Neural progenitor cell (in vitro differentiated cells): Measurements from ENCODE around the gene RAB5B. TPM values are rescaled to one million over a fixed set of nuclear protein-coding genes. Genes with fewer than 3 reads are reported as not detected.
"Not testable (repeated sequence)": the region's sequence is repeated elsewhere in the genome, so short reads cannot be mapped to it uniquely, and the experiment has no call there.

ENCODE experiments used
- DNase-seq: peaks from one replicate; pipeline ENCODE4 v3.0.0-alpha.2; 2016; ENCODE audit warnings: low spot score
- H2AFZ ChIP-seq: fragments of 200-600 bp; sonication (generic); replicated peaks from 2 replicates; pipeline ENCODE4 v1.6.1; 2016; ENCODE audit warnings: antibody characterized with exemption
- H3F3A ChIP-seq: fragments of 200-600 bp; sonication (generic); 2 replicates; pipeline ENCODE4 v1.6.1; 2016; ENCODE audit warnings: antibody characterized with exemption, low read depth
- H3K27ac ChIP-seq: fragments of 200-600 bp; sonication (generic); 2 replicates; pipeline ENCODE4 v1.5.1; 2016; ENCODE audit warnings: mild to moderate bottlenecking
- H3K27me3 ChIP-seq: fragments of 200-600 bp; sonication (generic); 2 replicates; pipeline ENCODE4 v1.6.1; 2016; ENCODE audit warnings: mild to moderate bottlenecking, moderate library complexity
- H3K36me3 ChIP-seq: fragments of 200-600 bp; sonication (generic); 2 replicates; pipeline ENCODE4 v1.5.1; 2016
- H3K4me1 ChIP-seq: fragments of 200-600 bp; sonication (generic); 2 replicates; pipeline ENCODE4 v1.6.1; 2016; ENCODE audit warnings: mixed run types
- H3K4me2 ChIP-seq: fragments of 200-600 bp; sonication (generic); 2 replicates; pipeline ENCODE4 v1.6.1; 2016
- H3K4me3 ChIP-seq: fragments of 200-600 bp; sonication (generic); 2 replicates; pipeline ENCODE4 v1.5.1; 2016
- H3K79me2 ChIP-seq: fragments of 200-600 bp; sonication (generic); 2 replicates; pipeline ENCODE4 v1.6.1; 2016; ENCODE audit warnings: low read depth
- H3K9ac ChIP-seq: fragments of 200-600 bp; sonication (generic); 2 replicates; pipeline ENCODE4 v1.6.1; 2016
- H3K9me3 ChIP-seq: fragments of 200-600 bp; sonication (generic); 2 replicates; pipeline ENCODE4 v1.5.1; 2016; ENCODE audit warnings: low read depth
- H4K20me1 ChIP-seq: fragments of 200-600 bp; sonication (generic); 2 replicates; pipeline ENCODE4 v1.6.1; 2016; ENCODE audit warnings: low read depth
- H3K27ac Mint-ChIP-seq: 3 replicates; pipeline ENCODE4 v1.8.0; 2021; ENCODE audit warnings: mixed read lengths
- H3K27me3 Mint-ChIP-seq: 2 replicates; pipeline ENCODE4 v1.8.0; 2022; ENCODE audit warnings: low read depth, mild to moderate bottlenecking, inconsistent platforms, moderate library complexity, mixed read lengths; ENCODE audit not compliant: insufficient read depth
- H3K36me3 Mint-ChIP-seq: 3 replicates; pipeline ENCODE4 v1.8.0; 2021; ENCODE audit warnings: mixed read lengths
- H3K4me1 Mint-ChIP-seq: 3 replicates; pipeline ENCODE4 v1.8.0; 2021; ENCODE audit warnings: mixed read lengths
- H3K4me3 Mint-ChIP-seq: 3 replicates; pipeline ENCODE4 v1.8.0; 2021; ENCODE audit warnings: mild to moderate bottlenecking, moderate library complexity, mixed read lengths
- H3K9me3 Mint-ChIP-seq: 3 replicates; pipeline ENCODE4 v1.8.0; 2020; ENCODE audit warnings: mixed read lengths
- EZH2 ChIP-seq: fragments of 200-600 bp; sonication (generic); IDR thresholded peaks from 2 replicates; pipeline ENCODE4 v1.6.1; 2017; ENCODE audit warnings: antibody characterized with exemption, mild to moderate bottlenecking, moderate library complexity
- EZH2phosphoT487 ChIP-seq: fragments of 200-600 bp; sonication (generic); IDR thresholded peaks from 2 replicates; pipeline ENCODE4 v1.6.1; 2017; ENCODE audit warnings: antibody characterized with exemption
- total RNA-seq: library from RNA; depleted of rRNA; stranded (reverse); fragments of >200 nt; gene quantifications from 2 replicates; pipeline ENCODE4 v1.2.3, GENCODE V29; 2015; ENCODE audit warnings: low replicate concordance
- TF ChIP-seq, protein P1 (sequence below): fragments of 200-600 bp; sonication (generic); IDR thresholded peaks from 2 replicates; pipeline ENCODE4 v1.5.1; 2017; ENCODE audit warnings: antibody characterized with exemption, mild to moderate bottlenecking

The RAB5B gene
- total RNA-seq, 1 donor from 2014 or later: 62.9 TPM

DNA sequence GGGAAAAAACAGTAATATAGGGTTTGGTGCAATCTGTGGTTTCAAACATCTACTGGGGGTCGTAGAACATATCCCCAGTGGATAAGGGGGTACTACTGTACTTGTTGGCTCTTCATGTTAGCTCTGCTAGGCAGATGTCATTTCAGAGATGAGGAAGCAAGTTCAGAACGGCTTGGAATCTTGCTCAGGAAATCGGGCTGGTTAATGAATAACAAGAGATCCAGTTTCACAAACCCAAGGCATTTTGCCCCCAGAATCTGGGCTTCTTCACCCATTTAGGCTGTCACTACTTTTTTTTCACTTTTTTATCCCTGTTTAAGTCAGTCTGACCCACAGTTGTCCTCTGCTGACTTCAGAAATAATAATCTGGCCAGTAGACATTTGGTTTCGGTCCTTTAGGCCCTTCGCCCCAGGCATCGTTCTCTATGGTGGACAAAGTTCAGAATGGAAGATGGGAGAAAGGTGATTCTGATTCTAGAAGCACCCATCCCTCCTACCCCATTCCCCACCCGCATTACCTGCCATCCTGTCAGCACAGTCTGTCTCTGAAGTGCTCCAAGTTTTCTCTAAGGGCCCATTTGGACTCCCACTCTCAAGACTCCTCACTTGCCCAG is 27.7 kb downstream of the RAB5B start:
- Histone ChIP-seq H2AFZ (no peak overlapping the region), H3K79me2 (peaks cover 15% of the 10 kb centered on the region), H3F3A (peaks cover 11% of the 10 kb centered on the region), H3K4me1 (no peaks in the 10 kb centered on the region), H3K27me3 (no peaks in the 10 kb centered on the region), H3K9me3 (no peaks in the 10 kb centered on the region), H3K4me3 (no peak overlapping the region), H3K9ac (no peak overlapping the region), H3K4me2 (no peak overlapping the region), H3K27ac (no peak overlapping the region), H3K36me3 (no peaks in the 10 kb centered on the region), H4K20me1 (no peaks in the 10 kb centered on the region)
- DNase-seq: no peak
- TF ChIP-seq EZH2: no peak
- TF ChIP-seq, protein P1, sequence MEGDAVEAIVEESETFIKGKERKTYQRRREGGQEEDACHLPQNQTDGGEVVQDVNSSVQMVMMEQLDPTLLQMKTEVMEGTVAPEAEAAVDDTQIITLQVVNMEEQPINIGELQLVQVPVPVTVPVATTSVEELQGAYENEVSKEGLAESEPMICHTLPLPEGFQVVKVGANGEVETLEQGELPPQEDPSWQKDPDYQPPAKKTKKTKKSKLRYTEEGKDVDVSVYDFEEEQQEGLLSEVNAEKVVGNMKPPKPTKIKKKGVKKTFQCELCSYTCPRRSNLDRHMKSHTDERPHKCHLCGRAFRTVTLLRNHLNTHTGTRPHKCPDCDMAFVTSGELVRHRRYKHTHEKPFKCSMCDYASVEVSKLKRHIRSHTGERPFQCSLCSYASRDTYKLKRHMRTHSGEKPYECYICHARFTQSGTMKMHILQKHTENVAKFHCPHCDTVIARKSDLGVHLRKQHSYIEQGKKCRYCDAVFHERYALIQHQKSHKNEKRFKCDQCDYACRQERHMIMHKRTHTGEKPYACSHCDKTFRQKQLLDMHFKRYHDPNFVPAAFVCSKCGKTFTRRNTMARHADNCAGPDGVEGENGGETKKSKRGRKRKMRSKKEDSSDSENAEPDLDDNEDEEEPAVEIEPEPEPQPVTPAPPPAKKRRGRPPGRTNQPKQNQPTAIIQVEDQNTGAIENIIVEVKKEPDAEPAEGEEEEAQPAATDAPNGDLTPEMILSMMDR: no peak
- no peak for TF ChIP-seq EZH2phosphoT487
- peak overlapping the region; percentile 30 for H3K4me3 Mint-ChIP-seq
- peaks cover 17% of the 10 kb centered on the region for H3K4me1 Mint-ChIP-seq
- peaks cover 16% of the 10 kb centered on the region for H3K36me3 Mint-ChIP-seq
- no peaks in the 10 kb centered on the region for H3K9me3 Mint-ChIP-seq
- H3K27ac Mint-ChIP-seq: peak overlapping the region; percentile 42
- H3K27me3 Mint-ChIP-seq: peaks cover 8% of the 10 kb centered on the region

DNA sequence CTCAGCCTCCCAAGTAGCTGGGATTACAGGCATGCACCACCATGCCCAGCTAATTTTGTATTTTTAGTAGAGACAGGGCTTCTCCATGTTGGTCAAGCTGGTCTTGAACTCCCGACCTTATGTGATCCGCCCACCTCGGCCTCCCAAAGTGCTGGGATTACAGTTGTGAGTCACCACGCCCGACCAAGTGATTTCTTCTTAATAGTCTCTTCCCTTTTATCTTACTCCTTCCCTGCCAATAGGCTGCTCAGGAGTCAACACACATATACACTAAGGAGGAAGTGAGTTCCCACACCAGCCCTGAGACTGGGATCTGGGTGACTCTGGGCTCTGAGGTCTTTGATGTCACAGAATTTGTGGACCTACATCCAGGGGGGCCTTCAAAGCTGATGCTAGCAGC is 29.5 kb downstream of the RAB5B start:
- H3K36me3 ChIP-seq, H3K27ac Mint-ChIP-seq, H3K79me2 ChIP-seq, H3K9me3 ChIP-seq, H2AFZ ChIP-seq, H3K4me2 ChIP-seq, DNase-seq, H3K27me3 ChIP-seq, H3K4me3 Mint-ChIP-seq, H4K20me1 ChIP-seq, H3K9me3 Mint-ChIP-seq, H3K4me1 ChIP-seq, H3K27ac ChIP-seq, H3K9ac ChIP-seq, H3K4me3 ChIP-seq: not testable (repeated sequence)
- peaks cover 13% of the 10 kb centered on the region for H3K27me3 Mint-ChIP-seq
- H3K36me3 Mint-ChIP-seq: peaks cover 18% of the 10 kb centered on the region
- peaks cover 18% of the 10 kb centered on the region for H3K4me1 Mint-ChIP-seq
- peaks cover 19% of the 10 kb centered on the region for H3F3A ChIP-seq

DNA sequence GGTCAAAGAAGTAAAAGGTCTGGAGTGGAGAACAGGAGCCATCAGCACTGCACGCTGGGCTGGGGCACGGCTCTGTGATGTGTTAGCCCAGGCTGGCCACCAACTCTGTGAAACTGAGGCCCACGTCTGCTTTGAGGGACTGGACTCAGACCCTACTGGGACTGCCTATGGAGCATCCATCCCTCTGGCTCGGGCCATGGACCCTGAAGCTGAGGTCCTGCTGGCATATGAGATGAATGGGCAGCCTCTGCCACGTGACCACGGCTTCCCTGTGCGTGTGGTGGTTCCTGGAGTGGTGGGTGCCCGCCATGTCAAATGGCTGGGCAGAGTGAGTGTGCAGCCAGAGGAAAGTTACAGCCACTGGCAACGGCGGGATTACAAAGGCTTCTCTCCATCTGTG is 30.3 kb downstream of the RAB5B start:
- Mint-ChIP-seq H3K4me1 (peaks cover 16% of the 10 kb centered on the region), H3K9me3 (no peaks in the 10 kb centered on the region), H3K4me3 (peak overlapping the region; percentile 8), H3K27ac (peak overlapping the region; percentile 48), H3K27me3 (peaks cover 13% of the 10 kb centered on the region), H3K36me3 (peaks cover 18% of the 10 kb centered on the region)
- Histone ChIP-seq H3K9me3 (no peaks in the 10 kb centered on the region), H3K9ac (no peak overlapping the region), H3K27me3 (no peaks in the 10 kb centered on the region), H2AFZ (no peak overlapping the region), H3K4me2 (no peak overlapping the region), H3F3A (peaks cover 20% of the 10 kb centered on the region), H3K36me3 (no peaks in the 10 kb centered on the region), H4K20me1 (no peaks in the 10 kb centered on the region), H3K4me3 (no peak overlapping the region), H3K27ac (no peak overlapping the region), H3K79me2 (no peaks in the 10 kb centered on the region), H3K4me1 (no peaks in the 10 kb centered on the region)
- DNase-seq: no peak
- TF ChIP-seq, protein P1: no peak
- TF ChIP-seq EZH2phosphoT487 (no peak), EZH2 (no peak)
